Tibial artery (tissue), 4 donors: ENCODE data around the gene ALG14.
A peak's percentile ranks its signal among the peaks of the same experiment; 100 is the strongest.

Experiments used
- DNase-seq, 2 donors: peaks; one replicate each; pipeline ENCODE4 v3.0.0-alpha.2; 2019
- H3K27ac ChIP-seq, 2 donors: fragments of 200-600 bp; sonication (generic) in 1 of 2; 1 replicate in 1 of 2; 2 replicates in 1 of 2; pipeline ENCODE4 v1.5.1; 2018 to 2019; ENCODE audit warnings: mild to moderate bottlenecking in 1 of 2
- H3K27me3 ChIP-seq, 2 donors: fragments of 200-600 bp; sonication (generic) in 1 of 2; one replicate each; pipeline versions ENCODE4 v1.5.1 to v1.6.0; 2016 to 2019
- H3K36me3 ChIP-seq, 3 donors: fragments of 200-600 bp; sonication (generic) in 2 of 3; one replicate each; pipeline ENCODE4 v1.5.1; 2016 to 2019; ENCODE audit warnings: mild to moderate bottlenecking in 2 of 3
- H3K4me1 ChIP-seq, 4 donors: fragments of 200-600 bp; sonication (generic) in 2 of 4; 1 replicate in 3 of 4; 2 replicates in 1 of 4; pipeline ENCODE4 v1.5.1; 2016 to 2019
- H3K4me3 ChIP-seq, 2 donors: fragments of 200-600 bp; sonication (generic) in 1 of 2; 1 replicate in 1 of 2; 2 replicates in 1 of 2; pipeline ENCODE4 v1.5.1; 2018 to 2019; ENCODE audit warnings: mild to moderate bottlenecking in 2 of 2
- H3K9me3 ChIP-seq, 3 donors: fragments of 200-600 bp; sonication (generic) in 1 of 3; one replicate each; pipeline ENCODE4 v1.5.1; 2016 to 2019
- intact Hi-C: fragments of 100-400 bp; cut with DNase I; formaldehyde crosslinking; loops from one replicate; pipeline ENCODE4 v1.15.0; 2023; ENCODE audit warnings: low total_unique reads
- TF ChIP-seq, protein P1 (sequence below), 2 experiments: fragments of 200-600 bp in 1 of 2; fragments of 450-650 bp in 1 of 2; IDR thresholded peaks; one replicate each; pipeline ENCODE4 v1.5.1; 2017 to 2019; ENCODE audit warnings: antibody characterized with exemption in 2 of 2, mild to moderate bottlenecking in 1 of 2, moderate library complexity in 1 of 2

ALG14 gene

DNA sequence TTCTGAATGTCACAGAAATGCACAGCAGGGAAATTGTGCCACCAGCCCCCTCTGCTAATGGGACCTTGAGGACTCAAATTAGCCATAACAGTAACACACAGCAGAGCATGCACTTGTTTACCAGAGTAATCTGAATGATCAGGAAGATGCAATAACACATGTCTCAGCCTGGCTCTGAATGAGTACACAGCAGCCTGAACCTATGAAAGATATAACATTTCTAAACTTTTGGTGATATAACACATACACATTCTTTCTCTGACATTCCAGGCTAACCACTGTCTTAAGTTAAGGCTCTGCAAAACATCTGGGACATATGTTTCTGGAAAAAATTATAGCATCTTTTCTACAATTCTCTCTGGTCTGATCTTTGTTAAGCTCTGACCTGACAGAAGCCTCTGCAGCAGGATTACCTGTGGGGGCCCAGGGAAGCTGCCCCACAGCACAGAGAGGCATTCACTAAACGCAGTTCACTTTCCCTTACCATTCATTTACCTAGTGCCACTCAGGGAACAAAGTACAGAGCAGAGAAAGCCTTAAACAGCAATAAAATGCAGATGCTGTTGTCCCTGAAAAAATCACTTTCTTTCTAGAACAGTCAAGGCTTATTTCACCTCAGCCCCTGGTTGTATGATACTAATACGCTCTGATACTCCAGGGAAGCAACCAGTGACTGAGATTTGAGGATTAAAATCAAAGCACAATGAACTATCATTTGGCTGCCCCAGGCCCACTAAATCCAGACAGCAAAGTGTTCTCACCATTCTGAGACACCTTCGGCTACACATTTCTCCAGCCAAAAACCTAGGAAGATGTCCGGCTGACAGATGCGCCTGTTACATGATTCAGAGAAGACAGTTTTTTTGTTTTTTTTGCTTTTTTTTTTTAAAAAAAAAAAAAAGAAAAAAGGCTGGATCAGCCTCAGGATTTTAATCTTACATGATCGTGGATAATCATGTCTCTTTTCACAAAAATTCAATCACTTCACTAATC lies 91.9 kb downstream of the ALG14 start:
- Histone ChIP-seq H3K36me3 (no peaks in the 10 kb centered on the region), H3K9me3 (no peaks in the 10 kb centered on the region), H3K27ac (no peak overlapping the region), H3K27me3 (no peaks in the 10 kb centered on the region), H3K4me1 (peaks cover 0 to 17% (median 4%) of the 10 kb centered on the region in 4 donors), H3K4me3 (no peak overlapping the region)
- TF ChIP-seq, protein P1, sequence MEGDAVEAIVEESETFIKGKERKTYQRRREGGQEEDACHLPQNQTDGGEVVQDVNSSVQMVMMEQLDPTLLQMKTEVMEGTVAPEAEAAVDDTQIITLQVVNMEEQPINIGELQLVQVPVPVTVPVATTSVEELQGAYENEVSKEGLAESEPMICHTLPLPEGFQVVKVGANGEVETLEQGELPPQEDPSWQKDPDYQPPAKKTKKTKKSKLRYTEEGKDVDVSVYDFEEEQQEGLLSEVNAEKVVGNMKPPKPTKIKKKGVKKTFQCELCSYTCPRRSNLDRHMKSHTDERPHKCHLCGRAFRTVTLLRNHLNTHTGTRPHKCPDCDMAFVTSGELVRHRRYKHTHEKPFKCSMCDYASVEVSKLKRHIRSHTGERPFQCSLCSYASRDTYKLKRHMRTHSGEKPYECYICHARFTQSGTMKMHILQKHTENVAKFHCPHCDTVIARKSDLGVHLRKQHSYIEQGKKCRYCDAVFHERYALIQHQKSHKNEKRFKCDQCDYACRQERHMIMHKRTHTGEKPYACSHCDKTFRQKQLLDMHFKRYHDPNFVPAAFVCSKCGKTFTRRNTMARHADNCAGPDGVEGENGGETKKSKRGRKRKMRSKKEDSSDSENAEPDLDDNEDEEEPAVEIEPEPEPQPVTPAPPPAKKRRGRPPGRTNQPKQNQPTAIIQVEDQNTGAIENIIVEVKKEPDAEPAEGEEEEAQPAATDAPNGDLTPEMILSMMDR (IDR thresholded peaks at IDR 0.05) = no peak
- no peak for DNase-seq
- intact Hi-C loops = no loop called here

DNA sequence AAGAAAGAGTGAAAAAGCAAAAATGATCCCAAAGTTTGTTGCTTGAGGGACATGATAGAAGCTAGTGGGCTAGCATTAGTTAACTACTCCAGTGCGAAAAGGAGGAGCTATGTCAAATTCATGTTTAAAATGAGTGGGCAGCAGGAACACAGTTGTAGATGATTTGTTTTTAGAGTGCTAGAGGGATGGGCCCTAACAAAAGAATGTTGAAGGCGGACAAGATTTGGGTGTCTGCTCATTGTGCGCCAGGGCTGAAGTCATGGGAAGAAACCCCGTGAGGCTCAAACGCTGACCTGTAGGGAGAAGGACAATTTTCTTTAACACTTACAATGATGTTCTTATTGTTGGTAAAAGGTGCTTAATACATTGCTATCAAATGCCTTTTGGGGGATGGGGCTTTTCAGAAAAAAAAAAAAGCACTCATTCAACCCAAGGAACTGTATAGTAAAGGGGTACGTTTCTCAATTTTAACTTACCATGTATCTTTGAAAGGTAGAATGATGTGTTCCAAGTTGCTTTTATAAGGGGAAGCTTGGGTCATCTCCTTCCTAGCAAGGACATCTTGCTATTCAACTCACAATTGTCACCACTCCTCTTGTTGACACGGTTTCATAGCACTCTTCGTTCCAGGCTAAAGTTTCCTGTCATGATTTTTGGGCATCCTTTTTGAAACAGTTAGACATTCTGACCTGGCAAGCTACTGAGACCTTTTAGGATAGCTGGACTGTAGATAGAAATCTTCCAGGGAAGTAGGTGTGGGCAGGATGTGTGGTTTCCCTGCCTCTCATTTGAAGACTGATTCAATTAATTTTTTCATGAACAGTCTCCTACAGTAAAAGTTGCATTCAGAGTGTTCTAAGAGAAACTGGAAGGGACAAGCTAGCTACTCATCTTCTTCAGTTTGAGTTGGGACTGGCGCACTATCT lies 92.8 kb downstream of the ALG14 start:
- Histone ChIP-seq H3K4me3 (no peak overlapping the region), H3K27me3 (no peaks in the 10 kb centered on the region), H3K27ac (peak overlapping the region in 1 of 2 donors; percentile 6), H3K4me1 (peaks cover 0 to 17% (median 4%) of the 10 kb centered on the region in 4 donors), H3K9me3 (no peaks in the 10 kb centered on the region), H3K36me3 (no peaks in the 10 kb centered on the region)
- TF ChIP-seq, protein P1 (IDR thresholded peaks at IDR 0.05) = no peak
- DNase-seq = no peak
- intact Hi-C loops = no loop called here

DNA sequence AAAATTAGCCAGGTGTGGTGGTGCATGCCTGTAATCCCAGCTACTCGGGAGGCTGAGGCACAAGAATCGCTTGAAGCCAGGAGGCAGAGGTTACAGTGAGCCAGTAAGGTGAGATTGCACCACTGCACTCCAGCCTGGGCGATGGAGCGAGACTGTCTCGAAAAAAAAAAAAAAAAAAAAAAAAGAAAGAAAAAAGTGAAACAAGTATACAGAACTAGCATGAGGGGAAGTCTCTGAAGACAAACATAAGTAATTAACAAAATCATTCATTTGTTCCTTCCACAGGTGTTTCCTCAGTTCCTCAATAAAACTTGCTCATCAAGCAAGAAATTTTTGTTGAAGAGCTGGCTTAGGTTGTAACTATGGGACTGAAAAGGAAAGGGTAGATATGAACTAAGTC lies 93.6 kb downstream of the ALG14 start:
- Histone ChIP-seq H3K27me3 (no peaks in the 10 kb centered on the region), H3K36me3 (no peaks in the 10 kb centered on the region), H3K9me3 (no peaks in the 10 kb centered on the region), H3K4me1 (peaks cover 0 to 23% (median 4%) of the 10 kb centered on the region in 4 donors), H3K27ac (no peak overlapping the region), H3K4me3 (no peak overlapping the region)
- TF ChIP-seq, protein P1 (IDR thresholded peaks at IDR 0.05) = no peak
- intact Hi-C loops = no loop called here
- no peak for DNase-seq

DNA sequence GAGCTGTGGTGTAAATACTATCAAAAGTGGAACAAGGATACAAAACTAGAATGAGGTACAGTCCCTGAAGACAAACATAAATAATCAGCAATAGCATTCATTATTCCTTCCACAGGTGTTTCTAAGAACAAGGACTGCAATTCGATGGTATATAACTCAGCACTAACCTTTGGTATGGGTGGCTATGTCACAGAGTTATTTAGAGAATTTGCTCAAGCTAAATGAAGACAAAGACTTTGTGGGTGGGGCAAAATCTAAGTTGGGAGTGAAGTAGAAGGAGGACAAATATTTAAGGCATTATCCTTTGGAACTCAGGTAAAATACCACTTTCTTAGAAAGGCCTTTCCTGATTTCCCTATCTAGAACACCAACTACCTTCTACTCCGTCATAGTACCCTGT lies 94.3 kb downstream of the ALG14 start:
- Histone ChIP-seq H3K27ac (no peak overlapping the region), H3K36me3 (no peaks in the 10 kb centered on the region), H3K9me3 (no peaks in the 10 kb centered on the region), H3K27me3 (no peaks in the 10 kb centered on the region), H3K4me3 (no peak overlapping the region), H3K4me1 (peaks cover 0 to 30% (median 6%) of the 10 kb centered on the region in 4 donors)
- DNase-seq = no peak
- intact Hi-C loops = no loop called here
- TF ChIP-seq, protein P1 (IDR thresholded peaks at IDR 0.05) = no peak

DNA sequence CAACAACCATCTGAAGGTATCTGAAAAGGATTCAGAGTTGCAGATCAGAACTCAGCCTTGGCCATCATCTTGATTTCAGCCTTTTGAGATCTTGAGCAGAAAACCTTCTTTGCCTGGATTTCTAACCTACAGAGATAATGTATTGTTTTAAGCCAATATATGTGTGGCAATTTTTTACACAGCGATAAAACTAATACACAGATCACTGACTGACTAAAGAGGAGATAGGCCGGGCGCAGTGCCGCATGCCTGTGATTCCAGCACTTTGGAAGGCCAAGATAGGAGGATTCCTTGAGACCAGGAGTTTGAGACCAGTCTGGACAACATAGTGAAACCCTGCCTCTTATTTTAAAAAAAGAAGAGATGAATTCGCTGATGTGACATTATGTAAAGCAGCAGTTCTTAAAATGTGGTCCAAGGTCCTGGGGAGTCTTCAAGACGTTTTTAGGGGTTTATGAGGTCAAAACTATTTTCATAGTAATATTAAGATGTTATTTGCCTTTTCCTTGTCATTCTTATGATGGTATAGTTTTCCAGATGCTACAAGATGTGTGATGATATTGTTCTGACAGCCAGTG lies 95.7 kb downstream of the ALG14 start:
- Histone ChIP-seq H3K4me3 (no peak overlapping the region), H3K4me1 (peaks cover 0 to 32% (median 7%) of the 10 kb centered on the region in 4 donors), H3K36me3 (no peaks in the 10 kb centered on the region), H3K27me3 (no peaks in the 10 kb centered on the region), H3K9me3 (no peaks in the 10 kb centered on the region), H3K27ac (no peak overlapping the region)
- no peak for DNase-seq
- intact Hi-C loops = no loop called here
- TF ChIP-seq, protein P1 (IDR thresholded peaks at IDR 0.05) = no peak
